Mesenchymal stem cell (in vitro differentiated cells and primary cell): ENCODE results near the gene RFXAP.

Source experiments
- DNase-seq: peaks from one replicate; pipeline ENCODE4 v3.0.0-alpha.2; 2013
- H2AFZ ChIP-seq: one replicate; pipeline ENCODE4 v1.6.1; 2013; ENCODE audit warnings: low read depth, mild to moderate bottlenecking, control low read depth, inconsistent platforms, low read length, moderate library complexity
- H2AK5ac ChIP-seq: 2 replicates; pipeline ENCODE4 v1.6.1; 2013; ENCODE audit warnings: low read length, moderate library complexity, mild to moderate bottlenecking, inconsistent platforms; ENCODE audit not compliant: severe bottlenecking
- H2BK120ac ChIP-seq: one replicate; pipeline ENCODE4 v1.6.1; 2013; ENCODE audit warnings: low read depth, mild to moderate bottlenecking, inconsistent platforms, low read length, moderate library complexity
- H2BK12ac ChIP-seq, 2 experiments: one replicate each; pipeline ENCODE4 v1.6.1; 2013; ENCODE audit warnings: inconsistent platforms in 2 of 2, low read length in 2 of 2, mild to moderate bottlenecking in 2 of 2, moderate library complexity in 2 of 2, control low read depth in 1 of 2
- H2BK15ac ChIP-seq: one replicate; pipeline ENCODE4 v1.6.1; 2013; ENCODE audit warnings: mild to moderate bottlenecking, low read depth, inconsistent platforms; ENCODE audit not compliant: poor library complexity, severe bottlenecking
- H2BK5ac ChIP-seq: 2 replicates; pipeline ENCODE4 v1.6.1; 2013; ENCODE audit warnings: low read depth, mild to moderate bottlenecking, low read length, control low read depth, inconsistent platforms; ENCODE audit not compliant: poor library complexity, severe bottlenecking
- H3K14ac ChIP-seq, 2 experiments: one replicate each; pipeline ENCODE4 v1.6.1; 2013; ENCODE audit warnings: inconsistent platforms in 2 of 2, low read length in 2 of 2, control low read depth in 1 of 2, mild to moderate bottlenecking in 1 of 2, moderate library complexity in 1 of 2
- H3K18ac ChIP-seq, 2 experiments: one replicate each; pipeline ENCODE4 v1.6.1; 2013; ENCODE audit warnings: inconsistent platforms in 2 of 2, low read length in 2 of 2, control low read depth in 1 of 2, low read depth in 1 of 2, mild to moderate bottlenecking in 1 of 2
- H3K23ac ChIP-seq, 2 experiments: one replicate each; pipeline ENCODE4 v1.6.1; 2013; ENCODE audit warnings: inconsistent platforms in 2 of 2, low read length in 2 of 2, mild to moderate bottlenecking in 2 of 2, moderate library complexity in 2 of 2, control low read depth in 1 of 2
- H3K27ac ChIP-seq: 2 replicates; pipeline ENCODE4 v1.5.1; 2013; ENCODE audit warnings: mild to moderate bottlenecking, moderate library complexity, low read length, control low read depth, inconsistent platforms; ENCODE audit not compliant: poor library complexity, severe bottlenecking
- H3K27me3 ChIP-seq, 2 experiments: 2 replicates each; pipeline versions ENCODE4 v1.6.1 to v1.7.0; 2013; ENCODE audit warnings: low read length in 2 of 2, mild to moderate bottlenecking in 2 of 2, moderate library complexity in 2 of 2, control low read depth in 1 of 2, inconsistent platforms in 1 of 2; ENCODE audit not compliant: control insufficient read depth in 1 of 2, insufficient read depth in 1 of 2
- H3K36me3 ChIP-seq, 2 experiments: 2 replicates each; pipeline versions ENCODE4 v1.6.1 to v1.7.0; 2013; ENCODE audit warnings: low read length in 2 of 2, control low read depth in 1 of 2, inconsistent platforms in 1 of 2, low read depth in 1 of 2, mild to moderate bottlenecking in 1 of 2; ENCODE audit not compliant: insufficient read depth in 2 of 2, control insufficient read depth in 1 of 2
- H3K4ac ChIP-seq, 2 experiments: one replicate each; pipeline ENCODE4 v1.6.1; 2013; ENCODE audit warnings: inconsistent platforms in 2 of 2, low read length in 2 of 2, mild to moderate bottlenecking in 2 of 2, moderate library complexity in 2 of 2, control low read depth in 1 of 2, low read depth in 1 of 2
- H3K4me1 ChIP-seq: 2 replicates; pipeline ENCODE4 v1.6.1; 2013; ENCODE audit warnings: low read depth, low read length, control low read depth; ENCODE audit not compliant: control insufficient read depth, insufficient read depth
- H3K4me2 ChIP-seq: 2 replicates; pipeline ENCODE4 v1.6.1; 2013; ENCODE audit warnings: low read length, mild to moderate bottlenecking, inconsistent platforms; ENCODE audit not compliant: poor library complexity, severe bottlenecking
- H3K4me3 ChIP-seq, 2 experiments: 2 replicates each; pipeline versions ENCODE4 v1.5.1 to v1.7.0; 2013; ENCODE audit warnings: low read length in 2 of 2, mild to moderate bottlenecking in 2 of 2, control low read depth in 1 of 2, low read depth in 1 of 2; ENCODE audit not compliant: insufficient read depth in 1 of 2
- H3K79me1 ChIP-seq: replicated peaks from 2 replicates; pipeline ENCODE4 v1.6.1; 2013; ENCODE audit warnings: mild to moderate bottlenecking, control low read depth, low read length, inconsistent platforms; ENCODE audit not compliant: poor library complexity, severe bottlenecking
- H3K9ac ChIP-seq: 2 replicates; pipeline ENCODE4 v1.7.0; 2013; ENCODE audit warnings: mild to moderate bottlenecking, low read length, moderate library complexity
- H3K9me3 ChIP-seq: 2 replicates; pipeline ENCODE4 v1.7.0; 2013; ENCODE audit warnings: mild to moderate bottlenecking, low read length; ENCODE audit not compliant: control insufficient read depth
- H4K8ac ChIP-seq: one replicate; pipeline ENCODE4 v1.6.1; 2013; ENCODE audit warnings: inconsistent platforms, mild to moderate bottlenecking, low read length, moderate library complexity
- H4K91ac ChIP-seq: one replicate; pipeline ENCODE4 v1.6.1; 2013; ENCODE audit warnings: mild to moderate bottlenecking, low read length, inconsistent platforms
- WGBS: methylation state at CpG from one replicate; pipeline ENCODE4 v1.1.7; 2013; ENCODE audit warnings: mixed read lengths; 5-methylcytosine and 5-hydroxymethylcytosine counted together

RFXAP gene

GRCh38 chr13:36875961-36876360, 56.9 kb downstream of the RFXAP start:
- Histone ChIP-seq H3K4ac (no peak overlapping the region), H3K9ac (no peak overlapping the region), H2AK5ac (no peak overlapping the region), H3K14ac (no peak overlapping the region), H3K23ac (no peak overlapping the region), H3K4me3 (no peak overlapping the region), H3K36me3 (no peaks in the 10 kb centered on the region), H2BK120ac (no peak overlapping the region), H3K18ac (no peak overlapping the region), H2BK12ac (no peak overlapping the region), H3K79me1 (no peaks in the 10 kb centered on the region), H2AFZ (no peak overlapping the region), H2BK15ac (no peak overlapping the region), H3K4me1 (peaks cover 3% of the 10 kb centered on the region), H3K4me2 (no peak overlapping the region), H3K27me3 (no peaks in the 10 kb centered on the region), H3K9me3 (no peaks in the 10 kb centered on the region), H4K91ac (no peak overlapping the region), H4K8ac (no peak overlapping the region), H2BK5ac (no peak overlapping the region), H3K27ac (no peak overlapping the region)
- no peak for DNase-seq
- WGBS: 91% methylated on average over 2 of the region's 4 CpGs
